Gastroesophageal sphincter (tissue), 4 donors: ENCODE data around the gene CAPZB. TPM values are rescaled to one million over a fixed set of nuclear protein-coding genes. Genes with fewer than 3 reads are reported as not detected.

ENCODE experiments used
- ATAC-seq: fragments of 150-250 bp; one replicate; pipeline ENCODE4 v1.9.1; 2016; ENCODE audit warnings: mild to moderate bottlenecking, moderate library complexity
- H3K27ac ChIP-seq, 4 donors: fragments of 200-600 bp; sonication (generic) in 3 of 4; 1 replicate in 3 of 4; 2 replicates in 1 of 4; pipeline ENCODE4 v1.5.1; 2016 to 2019
- H3K27me3 ChIP-seq: fragments of 200-600 bp; sonication (generic); one replicate; pipeline ENCODE4 v1.5.1; 2019
- H3K36me3 ChIP-seq, 2 donors: fragments of 200-600 bp; sonication (generic); one replicate each; pipeline ENCODE4 v1.5.1; 2019; ENCODE audit warnings: control low read depth in 1 of 2
- H3K4me1 ChIP-seq, 3 donors: fragments of 200-600 bp; sonication (generic); 1 replicate in 2 of 3; 2 replicates in 1 of 3; pipeline ENCODE4 v1.5.1; 2016 to 2019; ENCODE audit warnings: control low read depth in 2 of 3
- H3K4me3 ChIP-seq, 2 donors: fragments of 200-600 bp; sonication (generic); one replicate each; pipeline ENCODE4 v1.5.1; 2019; ENCODE audit warnings: mild to moderate bottlenecking in 1 of 2, moderate library complexity in 1 of 2
- H3K9me3 ChIP-seq, 3 donors: fragments of 200-600 bp; sonication (generic); one replicate each; pipeline ENCODE4 v1.5.1; 2017 to 2019; ENCODE audit warnings: control low read depth in 2 of 3
- EP300 ChIP-seq: sonication (generic); formaldehyde crosslinking; IDR thresholded peaks from one replicate; pipeline ENCODE4 v1.6.1; 2017; ENCODE audit warnings: antibody characterized with exemption, mild to moderate bottlenecking
- POLR2A ChIP-seq, 2 donors: fragments of 450-650 bp; IDR thresholded peaks; one replicate each; pipeline ENCODE4 v1.6.1; 2017; ENCODE audit warnings: antibody characterized with exemption in 2 of 2, mild to moderate bottlenecking in 2 of 2, moderate library complexity in 1 of 2
- POLR2AphosphoS5 ChIP-seq: sonication (generic); formaldehyde crosslinking; IDR thresholded peaks from one replicate; pipeline ENCODE4 v1.6.1; 2017; ENCODE audit warnings: antibody characterized with exemption
- WGBS, 2 donors: methylation state at CpG; one replicate each; pipeline ENCODE4 v1.1.5; 2018; ENCODE audit warnings: low coverage in 1 of 2; 5-methylcytosine and 5-hydroxymethylcytosine counted together
- total RNA-seq, 4 donors: library from RNA; depleted of rRNA; stranded (reverse); fragments of >200 nt; gene quantifications; one replicate each; pipeline ENCODE4 v1.1.0, GENCODE V29; 2016
- TF ChIP-seq, protein P1 (sequence below), 4 experiments: fragments of 200-600 bp in 2 of 4; fragments of 450-650 bp in 2 of 4; sonication (generic) in 1 of 4; IDR thresholded peaks; one replicate each; pipeline ENCODE4 v1.5.1; 2017 to 2019; ENCODE audit warnings: antibody characterized with exemption in 4 of 4, mild to moderate bottlenecking in 2 of 4, moderate library complexity in 2 of 4

Gene CAPZB
- total RNA-seq, 4 donors from 2014 or later = 160 to 288 (median 184) TPM

DNA sequence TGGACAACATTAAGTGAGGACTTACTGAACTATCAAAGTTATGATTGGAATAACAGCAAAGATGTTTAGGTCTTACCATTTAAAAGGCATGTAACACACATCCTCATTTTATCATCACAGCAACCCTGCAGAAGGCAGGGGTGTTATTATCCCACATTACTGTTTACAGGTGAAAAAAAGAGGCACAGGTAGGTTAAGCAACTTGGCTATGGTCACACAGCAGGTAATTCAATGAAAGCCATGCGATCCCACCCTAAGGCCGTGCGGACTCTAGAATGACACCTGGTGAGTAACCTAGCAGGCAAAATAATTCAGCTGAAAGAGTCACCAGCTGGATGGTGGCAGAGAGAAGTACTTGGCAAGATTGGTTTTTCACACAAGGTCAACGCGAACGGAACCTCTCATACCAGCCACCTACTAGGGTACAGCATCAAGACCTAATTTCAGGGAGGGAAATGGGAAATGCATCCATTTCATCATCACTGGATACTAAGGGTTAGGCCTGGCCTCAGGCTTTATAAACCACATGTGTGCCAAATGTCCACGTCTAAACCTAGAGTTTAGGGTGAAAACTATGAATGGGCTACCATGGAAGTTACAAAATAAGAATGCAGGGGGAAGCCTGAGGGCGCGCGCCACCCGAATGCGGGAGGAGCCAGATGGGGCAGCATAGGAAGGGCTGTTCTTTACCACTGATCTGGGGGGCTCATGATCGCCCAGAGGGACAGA lies 88.0 kb downstream of the CAPZB start:
- peak overlapping the region in 3 of 4 donors; percentile 81 to 93 (median 93) for H3K27ac ChIP-seq
- ATAC-seq = no peak
- 70 to 92% methylated on average over 5 to 13 of the region's 13 CpGs for WGBS, 2 donors
- no peaks in the 10 kb centered on the region for H3K9me3 ChIP-seq
- no peak for TF ChIP-seq POLR2A (IDR thresholded peaks at IDR 0.05)
- peaks cover 0 to 3% of the 10 kb centered on the region in 2 donors for H3K36me3 ChIP-seq
- H3K4me1 ChIP-seq = peaks cover 9 to 99% (median 36%) of the 10 kb centered on the region in 3 donors
- no peaks in the 10 kb centered on the region for H3K27me3 ChIP-seq
- H3K4me3 ChIP-seq = no peak overlapping the region

DNA sequence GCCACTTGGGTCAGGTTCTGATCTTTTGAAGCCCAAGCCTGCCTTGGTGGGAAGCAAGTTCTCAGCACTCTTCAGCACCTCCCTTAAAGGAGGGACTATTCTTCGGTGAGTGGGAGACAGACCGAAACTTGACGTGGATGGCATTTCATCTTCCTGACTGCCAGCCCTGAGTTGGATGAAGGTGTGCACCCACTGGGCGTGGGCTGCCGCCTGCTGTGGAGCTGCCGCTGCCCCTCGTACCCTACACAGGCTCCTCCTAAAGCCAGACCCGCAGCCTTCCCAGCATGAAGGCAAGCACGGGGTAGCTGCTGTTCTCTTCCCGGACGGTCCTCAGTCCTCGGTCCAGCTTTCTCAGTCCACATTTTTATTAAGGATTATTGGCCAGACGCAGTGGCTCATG lies 89.1 kb downstream of the CAPZB start:
- Histone ChIP-seq H3K4me3 (no peak overlapping the region), H3K4me1 (peaks cover 4 to 99% (median 35%) of the 10 kb centered on the region in 3 donors), H3K9me3 (no peaks in the 10 kb centered on the region), H3K36me3 (peaks cover 0 to 3% of the 10 kb centered on the region in 2 donors), H3K27me3 (no peaks in the 10 kb centered on the region), H3K27ac (peak overlapping the region in 3 of 4 donors; percentile 43 to 93 (median 59))
- 100% methylated on average over 1 of the region's 13 CpGs; no CpG with 5 or more reads in 1 of the 2 donors for WGBS, 2 donors
- no peak for TF ChIP-seq POLR2AphosphoS5
- TF ChIP-seq EP300 = no peak
- TF ChIP-seq, protein P1, sequence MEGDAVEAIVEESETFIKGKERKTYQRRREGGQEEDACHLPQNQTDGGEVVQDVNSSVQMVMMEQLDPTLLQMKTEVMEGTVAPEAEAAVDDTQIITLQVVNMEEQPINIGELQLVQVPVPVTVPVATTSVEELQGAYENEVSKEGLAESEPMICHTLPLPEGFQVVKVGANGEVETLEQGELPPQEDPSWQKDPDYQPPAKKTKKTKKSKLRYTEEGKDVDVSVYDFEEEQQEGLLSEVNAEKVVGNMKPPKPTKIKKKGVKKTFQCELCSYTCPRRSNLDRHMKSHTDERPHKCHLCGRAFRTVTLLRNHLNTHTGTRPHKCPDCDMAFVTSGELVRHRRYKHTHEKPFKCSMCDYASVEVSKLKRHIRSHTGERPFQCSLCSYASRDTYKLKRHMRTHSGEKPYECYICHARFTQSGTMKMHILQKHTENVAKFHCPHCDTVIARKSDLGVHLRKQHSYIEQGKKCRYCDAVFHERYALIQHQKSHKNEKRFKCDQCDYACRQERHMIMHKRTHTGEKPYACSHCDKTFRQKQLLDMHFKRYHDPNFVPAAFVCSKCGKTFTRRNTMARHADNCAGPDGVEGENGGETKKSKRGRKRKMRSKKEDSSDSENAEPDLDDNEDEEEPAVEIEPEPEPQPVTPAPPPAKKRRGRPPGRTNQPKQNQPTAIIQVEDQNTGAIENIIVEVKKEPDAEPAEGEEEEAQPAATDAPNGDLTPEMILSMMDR (IDR thresholded peaks at IDR 0.05) = no peak
- no peak for TF ChIP-seq POLR2A (IDR thresholded peaks at IDR 0.05)
- no peak for ATAC-seq

DNA sequence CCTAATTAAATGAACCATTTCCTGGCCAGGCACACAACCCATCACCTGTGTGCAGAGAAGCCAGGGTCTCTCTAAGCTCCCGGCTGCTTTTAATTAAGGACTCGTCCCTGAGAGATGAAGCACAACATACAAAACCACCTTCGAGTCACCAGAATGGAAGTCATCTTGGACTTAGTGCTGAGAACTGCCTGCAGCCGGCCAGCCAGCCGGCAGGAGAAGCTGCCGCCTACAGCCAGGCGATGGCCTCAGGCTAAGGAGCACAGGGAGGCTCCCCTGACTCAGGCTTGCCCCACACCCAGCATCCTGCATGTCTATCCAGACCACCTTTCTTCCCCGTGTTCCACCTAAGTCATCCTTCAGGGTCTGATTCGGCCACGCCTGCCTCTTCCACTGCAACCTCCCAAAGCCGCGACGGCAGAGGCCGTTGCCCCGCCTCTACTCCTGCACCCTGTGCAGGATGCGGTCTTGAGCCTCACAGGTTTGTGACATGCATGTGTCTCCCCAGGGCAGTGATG lies 89.6 kb downstream of the CAPZB start:
- peaks cover 0 to 3% of the 10 kb centered on the region in 2 donors for H3K36me3 ChIP-seq
- TF ChIP-seq EP300 = no peak
- TF ChIP-seq POLR2A (IDR thresholded peaks at IDR 0.05) = no peak
- TF ChIP-seq POLR2AphosphoS5 = no peak
- TF ChIP-seq, protein P1 (IDR thresholded peaks at IDR 0.05) = peak in 1 of 4 experiments; percentile 8
- no peak overlapping the region for H3K4me3 ChIP-seq
- peaks cover 3 to 99% (median 30%) of the 10 kb centered on the region in 3 donors for H3K4me1 ChIP-seq
- H3K27me3 ChIP-seq = no peaks in the 10 kb centered on the region
- H3K27ac ChIP-seq = peak overlapping the region in 3 of 4 donors; percentile 43 to 93 (median 59)
- no peak for ATAC-seq
- WGBS, 2 donors = 71 to 76% methylated on average over 1 to 7 of the region's 16 CpGs
- H3K9me3 ChIP-seq = no peaks in the 10 kb centered on the region

DNA sequence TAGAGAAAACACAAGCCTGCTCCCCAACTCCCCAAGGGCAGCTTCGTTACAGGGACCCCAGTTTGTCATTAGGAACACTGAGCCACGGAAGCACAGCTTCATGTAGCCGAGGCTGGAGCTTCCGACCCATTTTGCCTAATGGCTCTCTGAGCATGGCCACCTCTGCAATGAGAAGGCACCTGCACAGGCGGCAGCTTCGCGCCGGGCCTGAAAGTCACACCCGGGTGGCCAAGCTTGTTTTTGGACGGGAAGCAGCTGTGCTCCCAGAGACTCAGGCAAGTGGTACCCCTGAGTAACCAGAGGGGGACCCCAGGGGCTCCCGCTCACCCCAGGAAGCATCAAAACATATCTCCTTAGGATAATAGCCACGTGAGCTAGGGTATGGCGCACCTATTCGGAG lies 92.3 kb downstream of the CAPZB start:
- WGBS, 2 donors = 80% methylated on average over 1 of the region's 14 CpGs; no CpG with 5 or more reads in 1 of the 2 donors
- no peak overlapping the region for H3K4me3 ChIP-seq
- no peak for ATAC-seq
- peak overlapping the region in 3 of 4 donors; percentile 51 to 93 (median 58) for H3K27ac ChIP-seq
- H3K4me1 ChIP-seq = peaks cover 7 to 99% (median 26%) of the 10 kb centered on the region in 3 donors
- TF ChIP-seq POLR2AphosphoS5 = no peak
- TF ChIP-seq, protein P1 (IDR thresholded peaks at IDR 0.05) = no peak
- no peak for TF ChIP-seq EP300
- no peak for TF ChIP-seq POLR2A (IDR thresholded peaks at IDR 0.05)
- peaks cover 0 to 3% of the 10 kb centered on the region in 2 donors for H3K36me3 ChIP-seq
- no peaks in the 10 kb centered on the region for H3K27me3 ChIP-seq
- no peaks in the 10 kb centered on the region for H3K9me3 ChIP-seq

DNA sequence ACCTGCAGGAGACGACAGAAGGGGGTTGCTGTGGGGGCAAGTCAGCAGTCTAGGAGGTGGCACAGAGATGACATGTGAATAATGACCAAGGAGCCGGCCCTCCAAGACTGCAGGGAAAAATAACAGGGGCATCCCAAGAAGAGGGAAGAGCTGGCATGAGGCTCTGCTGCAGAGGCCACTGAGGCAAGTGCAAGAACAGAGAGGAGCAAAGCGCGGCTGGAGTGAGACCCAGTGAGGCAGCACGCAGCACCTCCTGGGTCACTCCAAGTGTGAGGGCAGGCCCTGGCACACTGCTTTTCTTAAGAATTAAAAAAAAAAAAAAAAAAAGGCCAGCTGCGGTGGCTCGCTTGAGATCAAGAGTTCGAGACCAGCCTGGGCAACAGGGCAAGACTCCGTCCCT lies 93.1 kb downstream of the CAPZB start:
- peaks cover 7 to 99% (median 26%) of the 10 kb centered on the region in 3 donors for H3K4me1 ChIP-seq
- WGBS, 2 donors = 77% methylated on average over 8 of the region's 9 CpGs; no CpG with 5 or more reads in 1 of the 2 donors
- H3K27me3 ChIP-seq = no peaks in the 10 kb centered on the region
- H3K4me3 ChIP-seq = no peak overlapping the region
- no peak for ATAC-seq
- peak overlapping the region in 3 of 4 donors; percentile 82 to 93 (median 87) for H3K27ac ChIP-seq
- TF ChIP-seq POLR2A (IDR thresholded peaks at IDR 0.05) = no peak
- no peak for TF ChIP-seq EP300
- TF ChIP-seq, protein P1 (IDR thresholded peaks at IDR 0.05) = no peak
- no peak for TF ChIP-seq POLR2AphosphoS5
- H3K9me3 ChIP-seq = no peaks in the 10 kb centered on the region
- H3K36me3 ChIP-seq = peaks cover 0 to 3% of the 10 kb centered on the region in 2 donors
